OCI-LY3 (cell line): ENCODE data around the gene CYP4F12.

ENCODE experiments used
- CTCF ChIP-seq: fragments of 200-600, 300-600 bp; sonication (generic); IDR thresholded peaks from 2 replicates; pipeline ENCODE4 v1.5.1; 2014; ENCODE audit warnings: antibody characterized with exemption, low read length, low read depth
- EZH2phosphoT487 ChIP-seq: fragments of 200-600 bp; shearing (Covaris generic); IDR thresholded peaks from 2 replicates; pipeline ENCODE4 v1.6.1; 2018; ENCODE audit warnings: antibody characterized with exemption, mixed run types, low read depth

- TF ChIP-seq CTCF (no peak), EZH2phosphoT487 (no peak)
These were observed 3.0 kb upstream of the CYP4F12 start for GRCh38 chr19:15669891-15670290.
